HG02759 (cell line): ENCODE data around the gene B3GNT7.
"Not testable (repeated sequence)": the region's sequence is repeated elsewhere in the genome, so short reads cannot be mapped to it uniquely, and the experiment has no call there.

Experiments
- ATAC-seq: cut with Tn5 transposase; IDR thresholded peaks from one replicate; pipeline ENCODE4 v1.9.1; 2021; ENCODE audit warnings: mild to moderate bottlenecking, moderate library complexity; ENCODE audit not compliant: unreplicated experiment

The B3GNT7 gene

GRCh38 chr2:231364961-231365810 is 30.3 kb upstream of the B3GNT7 start:
- ATAC-seq, result no peak

- ATAC-seq, result no peak
Observed at GRCh38 chr2:231367178-231367577, 28.3 kb upstream of the B3GNT7 start.

DNA sequence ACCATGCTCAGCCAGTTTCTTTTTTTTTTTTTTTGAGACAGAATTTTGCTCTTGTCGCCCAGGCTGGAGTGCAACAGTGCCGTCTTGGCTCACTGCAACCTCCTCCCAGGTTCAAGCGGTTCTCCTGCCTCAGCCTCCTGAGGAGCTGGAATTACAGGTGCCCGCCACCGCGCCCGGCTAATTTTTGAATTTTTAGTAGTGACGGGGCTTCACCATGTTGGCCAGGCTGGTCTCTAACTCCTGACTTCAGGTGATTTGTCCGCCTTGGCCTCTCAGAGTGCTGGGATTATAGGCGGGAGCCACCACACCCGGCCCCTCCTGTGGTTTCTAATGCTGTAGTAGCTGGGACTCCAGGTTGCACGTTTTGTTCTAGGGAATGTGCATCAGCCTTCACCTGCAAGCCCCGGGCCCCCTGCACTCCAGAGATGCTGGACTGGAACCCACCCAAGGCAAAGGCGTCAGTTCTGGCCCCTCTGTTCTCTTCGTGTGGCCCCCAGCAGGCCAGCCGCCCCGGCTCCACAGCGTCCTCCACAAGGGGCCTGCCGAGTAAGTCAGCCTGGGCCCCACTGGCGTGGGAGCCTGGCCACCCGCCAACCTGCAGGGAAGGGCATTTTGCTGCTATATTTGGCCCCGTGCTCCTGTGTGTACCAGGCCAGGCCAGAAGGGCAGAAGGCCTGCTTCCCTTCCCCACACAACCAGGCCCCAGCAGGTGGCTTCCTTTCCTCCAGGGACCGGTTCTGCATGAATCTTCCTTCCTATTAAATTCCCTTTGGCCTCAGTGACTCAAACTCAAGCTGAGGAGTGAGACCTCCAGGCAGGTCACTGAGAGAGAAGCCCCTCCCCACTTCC is 25.7 kb upstream of the B3GNT7 start:
- ATAC-seq, result no peak

DNA sequence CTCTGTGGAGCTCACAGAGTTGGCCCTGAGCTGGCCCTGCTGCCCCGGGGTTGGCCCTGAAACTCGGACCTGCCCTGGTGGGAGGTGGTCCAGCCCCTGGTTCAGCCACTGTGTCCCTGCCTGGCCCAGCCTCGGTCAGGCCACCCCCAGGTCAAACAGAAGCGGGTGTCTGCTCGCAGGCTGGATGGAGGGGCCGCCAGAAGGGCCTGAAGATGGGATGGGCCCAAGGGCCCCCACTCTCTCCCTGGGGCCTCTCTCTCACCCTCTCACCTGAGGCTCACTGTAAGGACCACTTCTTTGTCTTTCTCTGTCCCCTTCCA is 25.1 kb upstream of the B3GNT7 start:
- no peak for ATAC-seq

DNA sequence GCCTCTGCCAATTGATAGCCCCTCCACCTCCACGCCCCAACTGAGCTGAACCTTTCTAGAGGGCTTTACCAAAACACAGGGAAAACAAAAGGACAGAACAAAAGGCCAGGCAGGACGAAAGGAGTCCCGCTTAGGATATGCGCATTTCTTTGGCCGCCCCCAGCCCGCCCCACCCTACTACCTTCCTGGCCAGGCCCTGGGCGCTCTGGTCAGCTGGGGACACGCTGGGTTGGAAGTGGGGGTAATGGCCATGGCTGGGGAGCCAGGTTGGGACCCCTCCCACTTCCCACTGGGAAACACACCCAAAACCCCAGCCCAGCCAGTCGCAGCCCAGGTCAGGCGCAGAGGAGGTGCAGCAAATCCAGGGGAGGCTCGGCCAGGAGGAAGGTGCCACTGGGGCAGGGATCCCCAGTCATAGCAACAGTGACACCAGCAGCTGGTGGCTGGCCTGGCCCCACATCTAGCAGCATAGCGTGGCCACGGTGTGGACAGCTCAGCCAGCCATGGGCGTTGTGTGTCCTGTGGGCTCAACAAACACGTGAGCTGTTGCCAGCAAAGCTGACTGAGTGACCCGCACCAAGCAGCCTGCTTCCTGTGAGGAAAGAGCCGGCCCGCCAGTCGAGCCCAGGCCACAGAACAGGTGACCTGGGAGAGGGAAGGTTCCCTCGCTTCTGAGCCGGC is 24.6 kb upstream of the B3GNT7 start:
- no peak for ATAC-seq

DNA sequence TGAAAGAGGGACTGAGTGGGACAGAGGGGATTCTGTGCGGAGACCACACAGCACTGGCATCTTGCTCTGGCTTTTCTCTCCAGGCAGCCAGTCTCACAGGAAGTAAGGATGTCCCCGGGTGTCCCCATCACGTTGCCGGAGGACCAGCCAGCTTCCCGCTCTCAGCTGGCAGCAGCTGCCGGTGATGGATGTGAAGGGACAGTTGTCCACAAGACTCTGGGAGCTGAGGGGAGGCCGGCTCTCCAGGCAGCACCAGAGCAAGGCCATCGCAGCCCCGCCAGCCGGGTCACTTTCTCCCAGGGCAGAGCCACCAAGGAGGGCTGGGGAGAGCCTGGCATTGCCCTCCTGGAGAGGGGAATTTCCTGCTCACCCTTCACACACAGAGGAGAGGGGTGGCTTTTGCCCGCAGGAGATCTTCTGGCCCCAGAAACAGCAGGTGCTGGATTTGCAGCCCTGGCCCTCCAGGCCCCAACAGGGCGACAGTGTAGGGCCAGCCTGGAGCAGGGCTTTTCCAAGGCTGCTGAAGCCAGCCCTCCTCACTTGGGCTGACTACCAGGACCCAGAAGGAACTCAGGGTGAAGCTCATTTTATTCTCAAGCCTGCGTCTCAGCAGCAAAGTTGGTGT is 24.0 kb upstream of the B3GNT7 start:
- ATAC-seq, result no peak

DNA sequence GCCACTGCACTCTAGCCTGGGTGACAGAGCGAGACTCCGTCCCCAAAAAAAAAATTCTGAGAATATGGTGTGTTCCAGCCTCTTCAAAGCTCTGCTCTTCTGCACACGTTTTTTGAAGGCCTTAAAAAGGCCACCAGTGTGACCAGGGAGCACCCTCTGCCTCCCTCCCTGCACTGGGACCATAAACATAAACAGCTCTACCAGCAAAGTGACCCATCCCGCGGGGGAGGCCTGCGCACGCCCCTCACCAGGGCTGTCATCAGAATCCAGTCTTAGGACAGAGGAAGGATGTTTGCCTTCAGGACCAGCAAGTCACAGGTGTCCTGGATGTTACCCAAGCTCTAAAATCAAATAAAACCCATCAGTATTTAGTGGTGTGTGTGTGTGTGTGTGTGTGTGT is 23.2 kb upstream of the B3GNT7 start:
- ATAC-seq, result no peak

DNA sequence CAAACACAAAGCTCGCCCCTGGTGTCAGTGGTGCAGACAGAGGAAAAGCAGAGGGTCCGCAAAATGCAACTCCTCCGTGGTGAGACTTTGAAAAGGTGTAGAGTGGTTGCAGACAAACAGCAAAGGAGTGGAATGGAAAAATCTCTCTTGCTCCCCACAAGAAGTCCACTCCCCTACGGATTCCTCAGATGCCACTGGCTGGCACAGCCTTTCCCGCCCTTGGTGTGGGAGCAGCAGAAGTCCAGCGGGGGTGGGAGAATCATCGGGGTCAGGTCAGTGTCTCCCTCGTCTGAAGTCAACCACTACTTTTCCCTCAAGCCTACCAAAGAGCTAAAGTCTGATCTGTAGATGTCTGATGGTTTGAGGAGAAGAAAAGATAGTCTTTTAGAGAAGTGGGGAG is 22.3 kb upstream of the B3GNT7 start:
- no peak for ATAC-seq

- ATAC-seq, result no peak
Observed at GRCh38 chr2:231373786-231374349, 21.6 kb upstream of the B3GNT7 start.

DNA sequence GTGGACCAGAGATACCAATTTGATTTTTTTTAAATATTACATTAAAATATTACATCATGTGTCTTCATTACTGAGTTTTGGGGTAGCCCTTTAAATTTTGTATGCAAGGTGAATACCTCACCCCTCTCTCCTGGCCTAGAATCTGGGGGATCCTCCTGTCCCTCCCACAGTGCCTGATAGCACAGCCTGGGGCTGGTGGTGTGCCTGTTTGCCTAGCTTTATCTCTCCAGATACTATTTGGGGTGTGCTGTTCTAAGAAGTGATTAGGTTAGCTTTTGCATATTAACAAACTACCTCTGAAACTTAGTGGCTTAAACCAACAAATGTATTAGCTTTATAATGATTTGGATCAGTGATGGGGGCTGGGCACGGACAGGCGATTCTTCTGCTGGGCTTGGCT is 20.7 kb upstream of the B3GNT7 start:
- ATAC-seq, result no peak

DNA sequence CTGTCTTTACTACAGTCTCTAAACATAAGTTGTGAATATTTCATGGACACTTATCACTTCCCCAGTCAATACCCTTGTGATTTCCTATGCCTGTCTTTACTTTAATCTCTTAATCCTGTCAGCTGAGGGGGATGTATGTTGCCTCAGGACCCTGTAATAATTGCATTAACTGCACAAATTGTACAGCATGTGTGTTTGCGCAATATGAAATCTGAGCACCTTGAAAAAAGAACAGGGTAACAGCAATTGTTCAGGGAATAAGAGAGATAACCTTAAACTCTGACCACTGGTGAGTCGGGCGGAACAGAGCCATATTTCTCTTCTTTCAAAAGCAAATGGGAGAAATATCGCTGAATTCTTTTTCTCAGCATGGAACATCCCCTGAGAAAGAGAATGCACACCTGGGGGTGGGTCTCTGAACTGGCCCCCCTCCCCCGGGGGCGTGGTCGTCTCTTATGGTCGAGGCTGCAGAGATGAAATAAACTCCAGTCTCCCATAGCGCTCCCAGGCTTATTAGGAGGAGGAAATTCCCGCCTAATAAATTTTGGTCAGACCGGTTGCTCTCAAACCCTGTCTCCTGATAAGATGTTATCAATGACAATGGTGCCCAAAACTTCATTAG is 19.4 kb upstream of the B3GNT7 start:
- not testable (repeated sequence) for ATAC-seq

GRCh38 chr2:231376857-231377256 is 18.7 kb upstream of the B3GNT7 start:
- no peak for ATAC-seq

DNA sequence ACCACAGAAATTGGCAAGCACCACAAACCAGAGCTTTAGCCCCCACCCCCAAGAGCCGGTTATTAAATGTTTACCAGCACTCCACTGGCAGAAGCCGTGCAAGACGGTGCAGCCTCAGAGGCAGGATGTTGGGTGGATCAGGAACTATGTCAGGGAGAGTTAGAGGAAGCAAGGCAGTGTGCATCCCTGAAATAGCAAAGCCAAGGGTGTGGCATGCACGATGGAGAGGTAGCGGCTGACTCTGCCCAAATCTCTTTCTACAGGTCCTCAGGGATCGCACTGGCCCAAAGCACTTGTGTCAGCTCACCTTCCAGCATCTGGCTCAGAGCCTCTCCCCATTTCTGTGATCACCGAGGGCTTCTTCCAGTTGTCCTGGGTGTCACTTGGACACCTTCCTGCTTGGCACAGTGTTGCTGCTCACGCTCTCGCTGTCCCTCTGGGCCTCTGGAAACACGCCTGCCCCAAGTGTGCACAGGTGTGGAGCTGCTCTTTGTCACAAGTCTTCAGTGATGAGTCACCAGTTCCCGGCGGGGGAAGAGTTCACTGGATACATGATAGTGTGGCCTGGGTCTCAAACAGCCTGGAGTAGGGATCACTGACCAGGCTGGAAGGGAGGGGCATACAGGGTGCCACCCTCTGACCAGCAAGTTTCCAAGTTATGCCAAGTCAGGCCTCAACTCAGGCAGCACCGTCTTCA is 17.3 kb upstream of the B3GNT7 start:
- no peak for ATAC-seq

DNA sequence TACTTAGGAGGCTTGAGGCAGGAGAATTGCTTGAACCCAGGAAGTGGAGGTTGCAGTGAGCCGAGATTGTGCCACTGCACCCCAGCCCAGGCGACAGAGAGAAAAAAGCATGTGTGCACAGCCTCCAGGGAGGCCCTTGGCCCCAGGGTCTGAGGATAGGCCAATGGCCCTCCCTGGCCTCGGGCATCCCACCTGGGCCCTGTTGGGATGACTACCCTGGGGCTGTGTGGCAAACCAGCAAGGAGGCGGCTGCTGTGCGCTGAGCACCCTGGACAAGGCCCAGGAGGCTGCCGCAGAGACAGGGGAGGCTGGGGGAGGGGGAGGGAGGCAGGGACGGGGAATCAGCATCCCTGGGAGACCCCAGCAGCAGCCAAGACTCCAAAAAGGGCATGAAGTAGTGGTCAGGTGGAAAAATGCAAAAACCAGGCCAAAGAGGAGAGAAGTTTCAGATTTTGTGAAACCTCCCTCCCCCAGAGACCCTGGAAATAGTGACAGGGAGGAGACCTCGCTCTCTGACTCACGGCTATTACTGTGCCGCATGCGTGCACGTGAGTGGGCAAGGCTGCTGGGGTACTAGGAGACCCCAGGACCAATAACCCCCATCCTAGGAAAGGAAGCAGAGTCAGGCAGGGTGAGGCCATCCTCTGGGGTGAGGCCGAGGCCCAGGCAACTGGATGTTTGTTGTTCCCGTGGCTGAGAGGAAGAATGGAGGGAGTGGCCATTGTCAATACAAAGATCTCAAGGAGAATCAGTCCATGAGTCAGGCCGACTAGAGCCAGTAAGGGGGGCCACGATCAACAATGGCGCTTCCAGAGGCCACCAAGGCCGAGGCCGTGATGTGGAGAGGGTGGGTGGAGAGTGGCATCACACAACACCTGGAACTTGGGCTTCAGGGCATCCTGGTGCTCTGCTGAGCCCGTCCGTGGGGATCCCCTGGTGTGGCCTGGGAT is 16.0 kb upstream of the B3GNT7 start:
- no peak for ATAC-seq

DNA sequence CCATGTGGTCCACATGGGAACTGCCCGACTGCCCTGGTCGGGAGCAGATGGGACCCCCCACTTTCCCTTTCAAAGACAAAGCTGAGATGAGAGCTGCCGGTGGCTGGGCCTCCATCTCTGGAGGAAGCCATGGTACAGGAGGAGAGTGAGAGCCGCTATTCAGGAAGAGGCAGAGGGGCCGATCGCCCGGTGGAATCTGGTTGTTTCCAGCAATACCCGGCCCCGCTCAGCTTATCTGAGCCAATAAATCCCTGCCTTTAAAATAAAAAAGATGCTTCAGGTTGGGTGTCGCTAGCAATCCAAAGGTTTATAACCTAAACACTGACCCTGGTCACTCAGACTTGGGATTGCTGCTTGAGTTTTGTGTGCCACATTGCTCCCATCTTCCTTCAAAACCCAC is 15.2 kb upstream of the B3GNT7 start:
- ATAC-seq, result no peak

DNA sequence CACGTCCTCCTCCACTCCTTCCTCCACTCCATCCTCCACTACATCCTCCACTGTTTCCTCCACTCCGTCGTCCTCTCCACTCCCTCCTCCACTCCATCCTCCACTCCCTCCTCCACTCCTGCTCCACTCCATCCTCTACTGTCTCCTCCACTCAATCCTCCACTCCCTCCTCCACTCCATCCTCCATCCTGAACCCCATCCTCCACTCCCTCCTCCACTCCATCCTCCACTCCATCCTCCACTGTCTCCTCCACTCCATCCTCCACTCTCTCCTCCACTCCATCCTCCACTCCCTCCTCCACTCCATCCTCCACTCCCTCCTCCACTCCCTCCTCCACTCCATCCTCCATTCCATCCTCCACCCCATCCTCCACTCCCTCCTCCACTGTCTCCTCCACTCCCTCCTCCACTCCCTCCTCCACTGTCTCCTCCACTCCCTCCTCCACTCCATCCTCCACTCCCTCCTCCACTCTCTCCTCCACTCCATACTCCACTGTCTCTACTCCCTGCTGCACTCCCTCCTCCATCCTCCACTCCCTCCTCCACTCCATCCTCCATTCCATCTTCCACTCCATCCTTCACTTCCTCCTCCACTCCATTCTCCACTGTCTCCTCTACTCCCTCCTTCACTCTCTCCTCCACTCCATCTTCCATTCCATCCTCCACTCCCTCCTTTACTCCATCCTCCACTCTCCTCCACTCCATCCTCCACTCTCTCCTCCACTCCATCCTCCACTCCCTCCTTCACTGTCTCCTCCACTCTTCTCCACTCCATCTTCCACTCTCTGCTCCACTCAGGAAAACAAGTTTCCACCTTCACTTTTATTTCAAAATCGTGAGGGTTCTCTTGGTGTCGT is 14.3 kb upstream of the B3GNT7 start:
- no peak for ATAC-seq

DNA sequence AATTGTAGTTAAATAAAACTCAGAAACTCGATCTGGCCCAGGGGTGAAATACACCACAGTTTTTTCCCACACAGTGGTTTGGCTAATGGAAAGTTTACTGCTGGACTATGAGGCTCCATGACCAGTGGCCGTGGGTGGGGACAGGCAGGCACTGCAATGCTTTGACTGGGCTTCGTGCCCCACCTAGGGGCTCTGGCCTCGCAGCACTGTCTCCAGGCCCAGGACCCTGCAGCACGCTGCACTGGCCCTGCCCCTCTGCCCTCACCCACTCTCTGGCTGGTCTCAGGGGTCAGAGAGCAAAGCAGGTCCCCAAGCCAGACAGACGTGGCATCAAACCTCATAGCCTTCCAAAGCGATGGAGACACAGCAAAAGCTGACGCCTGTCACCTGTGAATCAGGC is 13.4 kb upstream of the B3GNT7 start:
- no peak for ATAC-seq
